Naive thymus-derived CD4-positive, alpha-beta T cell (primary cell): ENCODE data around the gene MAP3K1. TPM values are rescaled to one million over a fixed set of nuclear protein-coding genes. Genes with fewer than 3 reads are reported as not detected.
A peak's percentile ranks its signal among the peaks of the same experiment; 100 is the strongest.

Experiments
- ATAC-seq: fragments of 150-1000 bp; cut with Tn5 transposase; 2 replicates; pipeline ENCODE4 v1.10.0; 2021; ENCODE audit warnings: mild to moderate bottlenecking, moderate library complexity
- CTCF ChIA-PET: fragments of 350-600 bp; sonication (Branson Sonifier 250); formaldehyde crosslinking; loops from one replicate; lab custom pipeline; 2021; ENCODE audit warnings: antibody characterized with exemption; lab: Charles Lee
- POLR2A ChIA-PET: fragments of 350-600 bp; sonication (Branson Sonifier 250); formaldehyde crosslinking; loops from one replicate; lab custom pipeline; 2021; ENCODE audit warnings: antibody characterized with exemption, inconsistent platforms; lab: Charles Lee
- DNase-seq, 9 donors: peaks; one replicate each; pipeline versions ENCODE4 v3.0.0 to v3.0.0-alpha.2; 2020 to 2022; ENCODE audit warnings: mixed read lengths in 1 of 9
- H3K27ac ChIP-seq: one replicate; pipeline ENCODE4 v1.7.0; 2013; ENCODE audit warnings: mild to moderate bottlenecking, low read depth, low read length, moderate library complexity
- H3K27me3 ChIP-seq, 2 donors: one replicate each; pipeline ENCODE4 v1.7.0; 2013; ENCODE audit warnings: low read length in 2 of 2, mild to moderate bottlenecking in 2 of 2, moderate library complexity in 2 of 2; ENCODE audit not compliant: control insufficient read depth in 2 of 2, insufficient read depth in 2 of 2
- H3K36me3 ChIP-seq, 3 experiments: 1 replicate in 2 of 3; 2 replicates in 1 of 3; pipeline ENCODE4 v1.7.0; 2013; ENCODE audit warnings: low read length in 3 of 3, mild to moderate bottlenecking in 3 of 3, moderate library complexity in 1 of 3; ENCODE audit not compliant: insufficient read depth in 3 of 3, control insufficient read depth in 2 of 3
- H3K4me1 ChIP-seq, 2 donors: one replicate each; pipeline ENCODE4 v1.7.0; 2013; ENCODE audit warnings: low read length in 2 of 2, mild to moderate bottlenecking in 2 of 2, moderate library complexity in 1 of 2; ENCODE audit not compliant: control insufficient read depth in 2 of 2, insufficient read depth in 2 of 2
- H3K4me3 ChIP-seq: 2 replicates; pipeline ENCODE4 v1.7.0; 2013; ENCODE audit warnings: mild to moderate bottlenecking, low read length
- H3K9me3 ChIP-seq, 3 experiments: 1 replicate in 2 of 3; 2 replicates in 1 of 3; pipeline ENCODE4 v1.7.0; 2013; ENCODE audit warnings: low read length in 3 of 3; ENCODE audit not compliant: control insufficient read depth in 2 of 3
- H3K27ac Mint-ChIP-seq, 9 donors: one replicate each; pipeline ENCODE4 v1.8.0; 2020 to 2022; ENCODE audit warnings: mixed read lengths in 9 of 9, mild to moderate bottlenecking in 8 of 9, moderate library complexity in 5 of 9, inconsistent platforms in 2 of 9
- H3K27me3 Mint-ChIP-seq, 5 donors: one replicate each; pipeline ENCODE4 v1.8.0; 2021 to 2022; ENCODE audit warnings: mixed read lengths in 5 of 5, mild to moderate bottlenecking in 1 of 5
- H3K36me3 Mint-ChIP-seq, 5 donors: one replicate each; pipeline ENCODE4 v1.8.0; 2020 to 2022; ENCODE audit warnings: mixed read lengths in 5 of 5, mild to moderate bottlenecking in 3 of 5, inconsistent platforms in 1 of 5
- H3K4me1 Mint-ChIP-seq, 7 donors: one replicate each; pipeline ENCODE4 v1.8.0; 2020 to 2022; ENCODE audit warnings: mixed read lengths in 7 of 7, mild to moderate bottlenecking in 3 of 7, inconsistent platforms in 1 of 7
- H3K4me3 Mint-ChIP-seq, 10 donors: one replicate each; pipeline ENCODE4 v1.8.0; 2020 to 2022; ENCODE audit warnings: mild to moderate bottlenecking in 10 of 10, mixed read lengths in 10 of 10, moderate library complexity in 6 of 10, inconsistent platforms in 2 of 10
- H3K9me3 Mint-ChIP-seq, 11 donors: one replicate each; pipeline ENCODE4 v1.8.0; 2020 to 2022; ENCODE audit warnings: mixed read lengths in 11 of 11, mild to moderate bottlenecking in 4 of 11, inconsistent platforms in 1 of 11, moderate library complexity in 1 of 11
- intact Hi-C, 2 donors: fragments of 100-400 bp; cut with micrococcal nuclease; formaldehyde crosslinking; loops; one replicate each; pipeline ENCODE4 v1.15.1; 2023
- polyA plus RNA-seq, 2 donors: library from polyadenylated mRNA; unstranded; fragments of 300-500 nt; fragmentation: Illumina TruSeq; gene quantifications; one replicate each; pipeline ENCODE4 v1.2.3, GENCODE V29; 2021
- total RNA-seq, 6 experiments: library from RNA in 5 of 6; stranded (reverse) in 5 of 6; gene quantifications; 1 replicate in 5 of 6; 2 replicates in 1 of 6; pipeline ENCODE4 v1.2.3 and lab custom pipeline; 2021 to 2026

The MAP3K1 gene
- total and polyA plus RNA-seq, 7 experiments from 2014 or later = 43.0 to 85.4 (median 61.8) TPM

DNA sequence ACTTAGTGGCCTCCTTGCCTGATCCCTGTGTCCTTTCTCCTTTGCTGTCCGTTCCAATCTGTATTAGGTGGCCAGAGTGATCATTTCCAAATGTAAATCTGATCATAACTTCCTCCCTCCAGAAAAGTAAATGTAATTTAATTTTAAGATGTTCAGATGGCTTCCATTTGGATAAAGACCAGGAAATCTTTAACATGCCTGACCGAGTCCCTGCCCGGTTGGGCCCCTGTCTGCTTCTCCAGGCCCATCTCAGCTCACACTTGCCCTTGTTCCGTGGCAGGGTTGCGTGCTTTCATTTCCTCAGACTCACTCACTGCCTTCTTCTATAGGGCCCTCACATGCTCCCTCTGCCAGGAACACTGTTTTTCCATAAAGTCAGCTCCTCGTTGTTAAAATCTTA lies 7.6 kb downstream of the MAP3K1 start:
- intact Hi-C loops = no loop called here
- ChIA-PET POLR2A (interaction anchor here (0.5 to 1.3 kb wide), 3 partner anchors 15 to 343 kb away, joined by 3 to 9 read pairs (median 3); no protein-coding TSS in a partner anchor), CTCF (no interaction called here)
- H3K4me3 ChIP-seq = no peak overlapping the region
- ATAC-seq = no peak
- no peaks in the 10 kb centered on the region for H3K27me3 ChIP-seq
- peak overlapping the region; percentile 43 for H3K27ac ChIP-seq
- peaks cover 33 to 57% of the 10 kb centered on the region in 2 donors for H3K4me1 ChIP-seq
- peak overlapping the region in 8 of 9 donors; percentile 47 to 89 (median 79) for H3K27ac Mint-ChIP-seq
- H3K4me1 Mint-ChIP-seq = peaks cover 63 to 97% (median 88%) of the 10 kb centered on the region in 7 donors
- peaks cover 0 to 32% (median 6%) of the 10 kb centered on the region in 5 donors for H3K36me3 Mint-ChIP-seq
- H3K4me3 Mint-ChIP-seq = peak overlapping the region; percentile 23 to 93 (median 66)
- no peaks in the 10 kb centered on the region for H3K27me3 Mint-ChIP-seq
- no peaks in the 10 kb centered on the region for H3K36me3 ChIP-seq
- H3K9me3 ChIP-seq = no peaks in the 10 kb centered on the region
- no peaks in the 10 kb centered on the region for H3K9me3 Mint-ChIP-seq
- DNase-seq = no peak

DNA sequence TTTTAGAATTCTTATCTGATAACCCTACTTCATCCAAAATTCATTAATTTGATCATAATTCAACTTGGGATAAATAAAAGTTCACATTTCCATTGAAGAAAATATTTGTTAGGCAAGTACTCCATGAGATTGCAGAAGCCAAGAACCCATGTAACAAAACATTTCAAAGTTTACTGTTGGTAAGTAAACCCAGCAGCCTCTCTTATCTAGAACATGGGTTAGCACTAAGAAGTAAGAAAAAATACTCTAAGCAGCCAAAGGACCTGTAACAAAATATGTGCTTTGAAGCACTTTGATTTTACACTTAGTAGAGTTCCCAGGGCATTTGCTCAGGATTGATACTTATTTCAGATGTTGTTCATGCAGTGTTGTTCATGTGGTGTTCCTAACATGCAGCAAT lies 8.7 kb downstream of the MAP3K1 start:
- Histone ChIP-seq H3K36me3 (no peaks in the 10 kb centered on the region), H3K9me3 (no peaks in the 10 kb centered on the region), H3K27me3 (no peaks in the 10 kb centered on the region), H3K4me3 (no peak overlapping the region), H3K4me1 (peaks cover 33 to 66% of the 10 kb centered on the region in 2 donors), H3K27ac (no peak overlapping the region)
- CTCF ChIA-PET = interaction anchor here (4.3 kb wide), 1 partner anchor 14 kb away, joined by 23 read pairs; no protein-coding TSS in a partner anchor
- peak overlapping the region in 7 of 9 donors; percentile 11 to 95 (median 69) for H3K27ac Mint-ChIP-seq
- ATAC-seq = no peak
- no peak for DNase-seq
- no peaks in the 10 kb centered on the region for H3K27me3 Mint-ChIP-seq
- H3K36me3 Mint-ChIP-seq = peaks cover 0 to 31% (median 6%) of the 10 kb centered on the region in 5 donors
- H3K4me3 Mint-ChIP-seq = peak overlapping the region; percentile 22 to 93 (median 54)
- intact Hi-C loops = no loop called here
- POLR2A ChIA-PET = interaction anchor here (0.6 to 1.3 kb wide), 3 partner anchors 14 to 551 kb away, joined by 3 to 4 read pairs (median 3); no protein-coding TSS in a partner anchor
- no peaks in the 10 kb centered on the region for H3K9me3 Mint-ChIP-seq
- H3K4me1 Mint-ChIP-seq = peaks cover 73 to 98% (median 93%) of the 10 kb centered on the region in 7 donors

DNA sequence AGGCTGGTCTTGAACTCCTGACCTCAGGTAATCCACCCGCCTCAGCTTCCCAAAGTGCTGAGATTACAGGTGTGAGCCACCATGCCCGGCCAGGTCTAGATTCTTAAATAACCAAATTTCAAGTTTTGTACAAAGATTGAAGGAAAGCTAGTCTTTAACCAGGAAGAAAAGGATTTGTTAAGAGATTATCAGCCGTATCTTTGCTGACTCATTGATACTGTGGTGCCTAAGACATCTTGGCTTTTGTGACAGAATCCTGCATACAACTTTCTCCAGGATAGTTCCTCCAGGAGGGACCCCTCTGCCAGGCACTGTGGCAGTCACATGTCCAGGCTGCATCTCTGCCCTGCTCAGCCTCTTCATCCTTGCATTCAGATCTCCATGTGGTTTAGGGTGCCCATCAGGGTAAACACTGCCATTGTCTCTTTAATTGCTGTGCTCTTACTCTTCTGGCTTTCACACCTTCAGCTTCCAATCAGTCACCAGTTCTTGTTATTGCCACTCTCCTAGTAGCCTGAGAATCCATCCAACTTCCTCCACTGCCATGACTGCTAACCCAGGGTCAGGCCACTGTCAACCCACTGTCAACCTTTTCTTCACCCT lies 10.0 kb downstream of the MAP3K1 start:
- no peaks in the 10 kb centered on the region for H3K27me3 ChIP-seq
- H3K9me3 ChIP-seq = no peaks in the 10 kb centered on the region
- ChIA-PET POLR2A (interaction anchor here (1.2 to 1.6 kb wide), 3 partner anchors 9 to 555 kb away, joined by 3 to 4 read pairs (median 4); no protein-coding TSS in a partner anchor), CTCF (interaction anchor here (3.6 to 4.3 kb wide), 2 partner anchors 12 to 554 kb away, joined by 15 to 23 read pairs; no protein-coding TSS in a partner anchor)
- no peak for DNase-seq
- peak overlapping the region in 8 of 9 donors; percentile 5 to 95 (median 77) for H3K27ac Mint-ChIP-seq
- peaks cover 76 to 99% (median 93%) of the 10 kb centered on the region in 7 donors for H3K4me1 Mint-ChIP-seq
- H3K4me1 ChIP-seq = peaks cover 26 to 69% of the 10 kb centered on the region in 2 donors
- no peak for ATAC-seq
- intact Hi-C loops = no loop called here
- H3K36me3 ChIP-seq = no peaks in the 10 kb centered on the region
- H3K4me3 ChIP-seq = no peak overlapping the region
- H3K36me3 Mint-ChIP-seq = peaks cover 0 to 26% (median 6%) of the 10 kb centered on the region in 5 donors
- no peak overlapping the region for H3K27ac ChIP-seq
- H3K27me3 Mint-ChIP-seq = no peaks in the 10 kb centered on the region
- H3K9me3 Mint-ChIP-seq = no peaks in the 10 kb centered on the region
- H3K4me3 Mint-ChIP-seq = peak overlapping the region in 9 of 10 donors; percentile 10 to 93 (median 63)

DNA sequence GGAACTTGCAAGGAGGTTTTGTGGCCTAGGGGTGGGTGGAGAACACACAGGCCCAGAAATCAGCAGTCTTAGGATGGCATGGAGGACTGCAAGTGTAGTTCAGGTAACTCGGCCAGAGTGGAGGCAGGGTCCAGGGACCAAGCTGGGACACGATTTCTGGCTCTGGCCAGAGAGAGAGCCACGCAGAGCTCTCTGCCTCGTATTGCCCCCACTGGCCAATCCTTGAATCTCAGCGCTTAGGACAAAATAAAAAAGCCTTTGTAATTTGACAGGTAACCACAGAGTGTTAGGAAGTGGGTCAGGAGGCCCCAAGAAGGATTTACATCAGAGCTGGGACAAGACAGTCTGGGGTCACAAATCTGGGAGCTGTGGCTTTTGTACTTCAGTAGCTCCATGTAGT lies 11.7 kb downstream of the MAP3K1 start:
- Mint-ChIP-seq H3K27me3 (no peaks in the 10 kb centered on the region), H3K4me3 (peak overlapping the region; percentile 18 to 93 (median 59)), H3K4me1 (peaks cover 75 to 100% (median 95%) of the 10 kb centered on the region in 7 donors), H3K27ac (peak overlapping the region in 8 of 9 donors; percentile 56 to 95 (median 80)), H3K9me3 (no peaks in the 10 kb centered on the region), H3K36me3 (peaks cover 0 to 18% (median 0%) of the 10 kb centered on the region in 5 donors)
- peak overlapping the region; percentile 51 for H3K27ac ChIP-seq
- peak; percentile 37 for ATAC-seq
- H3K9me3 ChIP-seq = no peaks in the 10 kb centered on the region
- ChIA-PET POLR2A (interaction anchor here (0.6 to 1.5 kb wide), 6 partner anchors 10 to 282 kb away, joined by 3 to 6 read pairs (median 4); partner anchors contain the start of gene MAP3K1), CTCF (interaction anchor here (0.7 to 4.3 kb wide), 9 partner anchors 8 to 558 kb away, joined by 3 to 23 read pairs (median 4); no protein-coding TSS in a partner anchor)
- no peaks in the 10 kb centered on the region for H3K36me3 ChIP-seq
- H3K4me1 ChIP-seq = peaks cover 38 to 84% of the 10 kb centered on the region in 2 donors
- no peak overlapping the region for H3K4me3 ChIP-seq
- no peaks in the 10 kb centered on the region for H3K27me3 ChIP-seq
- intact Hi-C loops = no loop called here
- peak in 1 of 9 donors; percentile 34 for DNase-seq

- peak overlapping the region; percentile 71 for H3K27ac ChIP-seq
These were observed 12.6 kb downstream of the MAP3K1 start for GRCh38 chr5:56827924-56828323.

More at GRCh38 chr5:56827924-56828323, 12.6 kb downstream of the MAP3K1 start:
- Mint-ChIP-seq H3K27ac (peak overlapping the region; percentile 6 to 95 (median 68)), H3K27me3 (no peaks in the 10 kb centered on the region), H3K9me3 (no peaks in the 10 kb centered on the region), H3K4me3 (peak overlapping the region in 8 of 10 donors; percentile 11 to 93 (median 65)), H3K36me3 (peaks cover 0 to 12% (median 0%) of the 10 kb centered on the region in 5 donors), H3K4me1 (peaks cover 72 to 100% (median 95%) of the 10 kb centered on the region in 7 donors)
- CTCF ChIA-PET = interaction anchor here (0.6 to 4.3 kb wide), 8 partner anchors 10 to 711 kb away, joined by 3 to 23 read pairs (median 4); no protein-coding TSS in a partner anchor
- no peaks in the 10 kb centered on the region for H3K27me3 ChIP-seq
- DNase-seq = no peak
- intact Hi-C loops = loop anchor here in 1 of 2 donors (2.0 kb wide), 1 partner anchor 13 kb away; the partner anchor contains the start of gene MAP3K1
- H3K4me3 ChIP-seq = no peak overlapping the region
- H3K9me3 ChIP-seq = no peaks in the 10 kb centered on the region
- POLR2A ChIA-PET = interaction anchor here (0.6 to 1.4 kb wide), 6 partner anchors 9 to 526 kb away, joined by 3 to 6 read pairs (median 4); partner anchors contain the start of gene MAP3K1
- no peak for ATAC-seq
- H3K36me3 ChIP-seq = no peaks in the 10 kb centered on the region
- peaks cover 32 to 86% of the 10 kb centered on the region in 2 donors for H3K4me1 ChIP-seq
